ENCODE measurements around the gene EPPIN. TPM values are rescaled to one million over a fixed set of nuclear protein-coding genes. Genes with fewer than 3 reads are reported as not detected.

EPPIN gene
- total RNA-seq, 6 experiments from 2014 or later, result not detected

DNA sequence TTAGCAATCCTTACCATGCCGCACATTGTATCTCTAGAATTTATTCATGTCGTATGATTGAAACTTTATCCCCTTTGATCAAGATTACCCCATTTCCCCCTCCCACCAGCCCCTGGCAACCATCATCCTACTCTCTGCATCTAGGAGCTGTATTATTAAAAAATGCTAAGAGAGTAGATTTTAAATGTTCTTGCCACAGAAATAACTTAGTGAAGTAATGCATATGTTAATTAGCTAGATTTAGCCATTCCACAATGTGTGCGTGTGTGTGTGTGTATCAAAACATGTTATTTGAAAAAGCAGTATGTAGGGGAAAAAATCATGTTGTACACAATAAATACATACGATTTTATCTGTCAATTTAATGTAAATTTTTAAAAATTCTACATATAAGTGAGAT, 19.9 kb downstream of the EPPIN start:
- Histone ChIP-seq H3K4me3 (no peak overlapping the region), H3K36me3 (no peaks in the 10 kb centered on the region), H3K9me3 (no peaks in the 10 kb centered on the region), H3K4me1 (no peaks in the 10 kb centered on the region), H3K27ac (no peak overlapping the region), H3K27me3 (no peaks in the 10 kb centered on the region)
- TF ChIP-seq, protein P1, sequence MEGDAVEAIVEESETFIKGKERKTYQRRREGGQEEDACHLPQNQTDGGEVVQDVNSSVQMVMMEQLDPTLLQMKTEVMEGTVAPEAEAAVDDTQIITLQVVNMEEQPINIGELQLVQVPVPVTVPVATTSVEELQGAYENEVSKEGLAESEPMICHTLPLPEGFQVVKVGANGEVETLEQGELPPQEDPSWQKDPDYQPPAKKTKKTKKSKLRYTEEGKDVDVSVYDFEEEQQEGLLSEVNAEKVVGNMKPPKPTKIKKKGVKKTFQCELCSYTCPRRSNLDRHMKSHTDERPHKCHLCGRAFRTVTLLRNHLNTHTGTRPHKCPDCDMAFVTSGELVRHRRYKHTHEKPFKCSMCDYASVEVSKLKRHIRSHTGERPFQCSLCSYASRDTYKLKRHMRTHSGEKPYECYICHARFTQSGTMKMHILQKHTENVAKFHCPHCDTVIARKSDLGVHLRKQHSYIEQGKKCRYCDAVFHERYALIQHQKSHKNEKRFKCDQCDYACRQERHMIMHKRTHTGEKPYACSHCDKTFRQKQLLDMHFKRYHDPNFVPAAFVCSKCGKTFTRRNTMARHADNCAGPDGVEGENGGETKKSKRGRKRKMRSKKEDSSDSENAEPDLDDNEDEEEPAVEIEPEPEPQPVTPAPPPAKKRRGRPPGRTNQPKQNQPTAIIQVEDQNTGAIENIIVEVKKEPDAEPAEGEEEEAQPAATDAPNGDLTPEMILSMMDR (IDR thresholded peaks at IDR 0.05), result no peak
- TF ChIP-seq POLR2A (IDR thresholded peaks at IDR 0.05), result no peak
- intact Hi-C loops (cut with DNase I), result no loop called here
- no peak for ATAC-seq
- WGBS (ENCODE audit: insufficient coverage, low coverage, low lambda C conversion rate, missing lambda C conversion rate), result 59% methylated on average over 4 of the region's 4 CpGs
- DNase-seq, result no peak

DNA sequence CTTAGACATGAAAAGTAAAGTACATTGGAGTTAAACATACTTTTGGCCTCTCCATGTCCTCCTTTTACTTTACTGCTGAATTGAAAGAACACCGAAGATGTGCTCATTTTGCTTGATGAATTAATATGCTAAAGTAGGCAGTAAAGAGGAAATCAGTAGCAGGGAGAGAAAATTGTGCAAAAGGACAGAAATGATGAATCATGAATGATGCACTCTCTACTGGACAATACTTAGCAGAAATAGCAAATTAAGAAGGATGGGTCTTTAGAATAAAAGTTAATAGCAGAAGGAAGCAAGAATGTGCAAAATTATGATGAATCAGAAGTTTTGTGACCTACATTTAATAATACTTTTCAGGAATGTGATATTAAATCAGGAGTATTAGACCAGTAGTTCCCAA, 23.4 kb downstream of the EPPIN start:
- intact Hi-C loops (cut with DNase I), result no loop called here
- 38% methylated on average over 1 of the region's 1 CpG for WGBS (ENCODE audit: insufficient coverage, low coverage, low lambda C conversion rate, missing lambda C conversion rate)
- DNase-seq, result no peak
- no peak for ATAC-seq
- Histone ChIP-seq H3K27ac (no peak overlapping the region), H3K4me3 (no peak overlapping the region), H3K36me3 (no peaks in the 10 kb centered on the region), H3K27me3 (no peaks in the 10 kb centered on the region), H3K9me3 (no peaks in the 10 kb centered on the region), H3K4me1 (no peaks in the 10 kb centered on the region)
- no peak for TF ChIP-seq POLR2A (IDR thresholded peaks at IDR 0.05)
- TF ChIP-seq, protein P1 (IDR thresholded peaks at IDR 0.05), result no peak

DNA sequence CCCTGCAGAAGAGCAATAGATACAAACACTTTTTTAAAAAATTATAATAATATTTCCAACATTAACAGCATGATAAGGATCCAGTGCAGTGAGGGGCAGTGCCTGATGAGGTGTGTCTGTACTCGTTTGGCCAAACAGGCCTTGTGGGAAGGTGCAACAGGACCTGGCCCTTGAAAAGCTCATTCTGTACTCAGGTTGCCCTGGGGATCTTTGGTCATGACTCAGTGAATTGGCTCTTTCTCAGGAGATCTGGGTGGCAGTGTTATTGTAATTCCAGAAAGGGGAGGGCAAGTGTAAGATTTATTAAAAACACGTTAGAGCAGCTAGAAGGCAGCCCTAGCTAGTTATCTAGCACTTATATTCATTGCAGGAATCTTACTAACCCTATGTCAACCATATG, 28.9 kb downstream of the EPPIN start:
- Histone ChIP-seq H3K4me1 (no peaks in the 10 kb centered on the region), H3K27me3 (no peaks in the 10 kb centered on the region), H3K27ac (no peak overlapping the region), H3K9me3 (no peaks in the 10 kb centered on the region), H3K4me3 (no peak overlapping the region), H3K36me3 (no peaks in the 10 kb centered on the region)
- 35% methylated on average over 2 of the region's 2 CpGs for WGBS (ENCODE audit: insufficient coverage, low coverage, low lambda C conversion rate, missing lambda C conversion rate)
- ATAC-seq (no peak), DNase-seq (no peak)
- intact Hi-C loops (cut with DNase I), result no loop called here
- TF ChIP-seq POLR2A (IDR thresholded peaks at IDR 0.05), result no peak
- TF ChIP-seq, protein P1 (IDR thresholded peaks at IDR 0.05), result no peak

DNA sequence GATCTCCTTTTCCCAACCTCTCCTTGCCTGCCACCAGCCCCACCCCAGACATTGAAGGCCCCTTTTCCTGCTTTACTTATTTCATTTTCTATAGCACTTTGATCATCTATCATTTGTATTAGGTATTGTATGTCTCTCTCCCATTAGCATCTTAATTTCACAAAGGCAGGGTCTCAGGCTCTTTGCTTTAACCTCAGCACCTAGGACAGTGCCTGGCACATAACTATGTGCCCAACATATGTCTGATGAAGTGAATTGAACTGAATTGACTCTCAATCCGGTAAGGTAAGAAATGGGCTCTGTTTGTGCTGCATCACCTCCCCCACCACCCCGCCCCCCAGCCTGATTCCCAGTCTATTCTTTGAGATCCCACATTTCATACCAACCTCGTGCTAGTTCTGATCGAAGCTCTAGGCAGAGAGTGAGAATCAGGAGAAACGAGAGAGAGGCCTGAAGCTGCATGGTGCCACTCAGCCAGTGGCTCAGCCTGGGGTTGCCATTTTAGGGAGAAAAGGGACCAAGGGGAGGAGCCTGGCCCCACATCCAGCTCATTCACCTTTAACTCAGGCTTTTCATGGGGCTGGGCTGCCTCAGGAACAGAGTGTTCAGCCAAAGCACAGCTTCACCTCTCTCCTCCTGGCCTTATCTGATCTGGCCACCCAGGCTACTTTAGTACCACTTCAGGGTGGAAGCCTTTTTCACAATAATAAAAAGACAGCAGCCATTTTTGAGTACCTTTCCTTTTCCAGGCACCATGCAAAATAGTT, 31.9 kb downstream of the EPPIN start, which contains the start of gene SPINT3:
TSS of gene SPINT3 (minus strand) at position 476 of the 767 bp plus-strand sequence. CDS start at position 462, 14 bp downstream.
- TF ChIP-seq, protein P1 (IDR thresholded peaks at IDR 0.05), result no peak
- no peak for TF ChIP-seq POLR2A (IDR thresholded peaks at IDR 0.05)
- Histone ChIP-seq H3K36me3 (no peaks in the 10 kb centered on the region), H3K4me1 (no peaks in the 10 kb centered on the region), H3K27ac (no peak within 1 kb of the TSS), H3K9me3 (no peaks in the 10 kb centered on the region), H3K27me3 (no peaks in the 10 kb centered on the region), H3K4me3 (no peak within 1 kb of the TSS)
- intact Hi-C loops (cut with DNase I), result no loop called here
- WGBS (ENCODE audit: insufficient coverage, low coverage, low lambda C conversion rate, missing lambda C conversion rate), result 35% methylated on average over 5 of the region's 5 CpGs
- DNase-seq (peak in 1 of 3 donors; percentile 52), ATAC-seq (no peak)

Measured in right lobe of liver (tissue), 6 donors.